Esophagus squamous epithelium (tissue), 5 donors: ENCODE measurements around the gene SDF4. TPM values are rescaled to one million over a fixed set of nuclear protein-coding genes. Genes with fewer than 3 reads are reported as not detected.

Source experiments
- DNase-seq: peaks from one replicate; lab custom pipeline; 2025; lab: John Stamatoyannopoulos, UW
- H3K27ac ChIP-seq, 4 donors: fragments of 200-600 bp; sonication (generic); one replicate each; pipeline ENCODE4 v1.5.1; 2016 to 2019; ENCODE audit warnings: mild to moderate bottlenecking in 1 of 4
- H3K27me3 ChIP-seq, 4 donors: fragments of 200-600 bp; sonication (generic); 1 replicate in 3 of 4; 2 replicates in 1 of 4; pipeline versions ENCODE4 v1.5.1 to v1.6.0; 2017 to 2021; ENCODE audit warnings: antibody characterized with exemption in 1 of 4
- H3K36me3 ChIP-seq, 3 donors: fragments of 200-600 bp; sonication (generic); one replicate each; pipeline ENCODE4 v1.5.1; 2016 to 2019
- H3K4me1 ChIP-seq, 3 donors: fragments of 200-600 bp; sonication (generic); one replicate each; pipeline ENCODE4 v1.5.1; 2017 to 2019
- H3K4me3 ChIP-seq, 4 donors: fragments of 200-600 bp; sonication (generic); 1 replicate in 3 of 4; 2 replicates in 1 of 4; pipeline ENCODE4 v1.5.1; 2016 to 2019; ENCODE audit warnings: mild to moderate bottlenecking in 2 of 4, moderate library complexity in 1 of 4
- H3K9me3 ChIP-seq, 3 donors: fragments of 200-600 bp; sonication (generic); one replicate each; pipeline ENCODE4 v1.5.1; 2016 to 2019
- POLR2A ChIP-seq, 4 donors: fragments of 450-650 bp; IDR thresholded peaks; one replicate each; pipeline ENCODE4 v1.6.1; 2017; ENCODE audit warnings: antibody characterized with exemption in 4 of 4, mild to moderate bottlenecking in 4 of 4, moderate library complexity in 3 of 4
- WGBS, 2 donors: methylation state at CpG; one replicate each; pipeline ENCODE4 v1.1.5; 2018; 5-methylcytosine and 5-hydroxymethylcytosine counted together
- intact Hi-C: fragments of 100-400 bp; cut with DNase I; formaldehyde crosslinking; loops from one replicate; pipeline ENCODE4 v1.15.0; 2022
- total RNA-seq, 4 donors: library from RNA; depleted of rRNA; stranded (reverse); fragments of >200 nt; gene quantifications; one replicate each; pipeline ENCODE4 v1.1.0, GENCODE V29; 2016
- TF ChIP-seq, protein P1 (sequence below), 6 experiments: fragments of 450-650 bp in 4 of 6; fragments of 200-600 bp in 2 of 6; sonication (generic) in 2 of 6; IDR thresholded peaks; one replicate each; pipeline ENCODE4 v1.5.1; 2016 to 2019; ENCODE audit warnings: antibody characterized with exemption in 6 of 6, mild to moderate bottlenecking in 4 of 6, moderate library complexity in 4 of 6
- donor health status: DM: yes; HTN: yes; CAD: no.

Gene SDF4
- total RNA-seq, 4 donors from 2014 or later = 65.0 to 75.4 (median 67.6) TPM

DNA sequence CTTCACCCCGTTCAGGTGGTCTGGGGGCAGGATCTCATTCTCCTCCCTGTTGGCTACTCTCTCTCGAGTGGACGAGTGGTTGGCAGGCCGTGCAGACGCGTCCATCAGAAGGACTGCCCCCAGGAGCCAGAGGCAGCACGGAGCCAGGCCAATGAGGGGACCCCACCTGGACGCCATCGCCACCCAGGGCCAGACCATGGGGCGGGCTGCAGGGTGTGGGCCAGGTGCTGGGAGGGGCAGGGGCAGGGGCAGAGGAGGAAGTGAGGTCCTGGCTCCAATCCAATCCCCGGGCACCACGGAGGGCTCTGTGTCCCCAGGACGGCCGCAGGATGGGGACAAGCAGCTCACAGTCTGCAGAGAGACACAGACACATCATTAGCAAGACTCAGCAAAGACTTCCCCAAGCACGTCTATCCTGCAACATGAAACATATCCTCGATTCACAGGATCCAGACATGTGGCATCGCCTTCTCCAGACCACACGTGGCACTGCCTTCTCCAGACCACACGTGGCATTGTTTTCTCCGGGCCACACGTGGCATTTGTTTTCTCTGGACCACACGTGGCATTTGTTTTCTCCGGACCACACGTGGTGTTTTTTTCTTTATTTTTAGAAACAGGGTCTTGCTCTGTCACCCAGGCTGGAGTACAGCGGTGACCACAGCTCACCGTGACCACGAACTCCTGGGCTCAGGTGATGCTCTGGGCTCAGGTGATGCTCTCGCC, 3.0 kb downstream of the SDF4 start:
- DNase-seq = no peak
- H3K4me3 ChIP-seq = no peak overlapping the region
- no peaks in the 10 kb centered on the region for H3K9me3 ChIP-seq
- TF ChIP-seq, protein P1, sequence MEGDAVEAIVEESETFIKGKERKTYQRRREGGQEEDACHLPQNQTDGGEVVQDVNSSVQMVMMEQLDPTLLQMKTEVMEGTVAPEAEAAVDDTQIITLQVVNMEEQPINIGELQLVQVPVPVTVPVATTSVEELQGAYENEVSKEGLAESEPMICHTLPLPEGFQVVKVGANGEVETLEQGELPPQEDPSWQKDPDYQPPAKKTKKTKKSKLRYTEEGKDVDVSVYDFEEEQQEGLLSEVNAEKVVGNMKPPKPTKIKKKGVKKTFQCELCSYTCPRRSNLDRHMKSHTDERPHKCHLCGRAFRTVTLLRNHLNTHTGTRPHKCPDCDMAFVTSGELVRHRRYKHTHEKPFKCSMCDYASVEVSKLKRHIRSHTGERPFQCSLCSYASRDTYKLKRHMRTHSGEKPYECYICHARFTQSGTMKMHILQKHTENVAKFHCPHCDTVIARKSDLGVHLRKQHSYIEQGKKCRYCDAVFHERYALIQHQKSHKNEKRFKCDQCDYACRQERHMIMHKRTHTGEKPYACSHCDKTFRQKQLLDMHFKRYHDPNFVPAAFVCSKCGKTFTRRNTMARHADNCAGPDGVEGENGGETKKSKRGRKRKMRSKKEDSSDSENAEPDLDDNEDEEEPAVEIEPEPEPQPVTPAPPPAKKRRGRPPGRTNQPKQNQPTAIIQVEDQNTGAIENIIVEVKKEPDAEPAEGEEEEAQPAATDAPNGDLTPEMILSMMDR (IDR thresholded peaks at IDR 0.05) = no peak
- no peak for TF ChIP-seq POLR2A (IDR thresholded peaks at IDR 0.05)
- WGBS, 2 donors = 81 to 89% methylated on average over 22 of the region's 28 CpGs
- H3K27me3 ChIP-seq = no peaks in the 10 kb centered on the region
- intact Hi-C loops = no loop called here
- peaks cover 18 to 59% (median 28%) of the 10 kb centered on the region in 3 donors for H3K36me3 ChIP-seq
- H3K27ac ChIP-seq = no peak overlapping the region
- peaks cover 24 to 64% (median 25%) of the 10 kb centered on the region in 3 donors for H3K4me1 ChIP-seq

DNA sequence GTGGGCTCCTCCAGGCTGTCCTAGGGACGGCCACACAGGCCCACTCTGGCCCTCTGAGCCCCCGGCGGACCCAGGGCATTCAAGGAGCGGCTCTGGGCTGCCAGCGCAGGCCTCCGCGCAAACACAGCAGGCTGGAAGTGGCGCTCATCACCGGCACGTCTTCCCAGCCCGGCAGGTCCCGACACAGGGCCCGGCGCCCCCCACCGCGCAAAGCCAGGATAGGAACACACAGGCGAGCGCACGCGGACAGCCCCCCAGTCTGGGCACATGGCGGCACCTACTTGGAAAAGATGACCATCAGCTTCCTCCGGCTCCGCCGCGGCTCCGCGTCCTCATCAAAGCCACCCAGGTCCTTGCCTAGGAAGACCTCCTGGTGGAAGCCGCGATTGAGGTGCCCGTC, 3.6 kb downstream of the SDF4 start:
- peaks cover 24 to 59% (median 24%) of the 10 kb centered on the region in 3 donors for H3K4me1 ChIP-seq
- H3K4me3 ChIP-seq = no peak overlapping the region
- peaks cover 24 to 64% (median 33%) of the 10 kb centered on the region in 3 donors for H3K36me3 ChIP-seq
- no peaks in the 10 kb centered on the region for H3K27me3 ChIP-seq
- no peak for DNase-seq
- intact Hi-C loops = no loop called here
- 99% methylated on average over 9 of the region's 30 CpGs; no CpG with 5 or more reads in 1 of the 2 donors for WGBS, 2 donors
- no peaks in the 10 kb centered on the region for H3K9me3 ChIP-seq
- TF ChIP-seq, protein P1 (IDR thresholded peaks at IDR 0.05) = no peak
- TF ChIP-seq POLR2A (IDR thresholded peaks at IDR 0.05) = no peak
- no peak overlapping the region for H3K27ac ChIP-seq

DNA sequence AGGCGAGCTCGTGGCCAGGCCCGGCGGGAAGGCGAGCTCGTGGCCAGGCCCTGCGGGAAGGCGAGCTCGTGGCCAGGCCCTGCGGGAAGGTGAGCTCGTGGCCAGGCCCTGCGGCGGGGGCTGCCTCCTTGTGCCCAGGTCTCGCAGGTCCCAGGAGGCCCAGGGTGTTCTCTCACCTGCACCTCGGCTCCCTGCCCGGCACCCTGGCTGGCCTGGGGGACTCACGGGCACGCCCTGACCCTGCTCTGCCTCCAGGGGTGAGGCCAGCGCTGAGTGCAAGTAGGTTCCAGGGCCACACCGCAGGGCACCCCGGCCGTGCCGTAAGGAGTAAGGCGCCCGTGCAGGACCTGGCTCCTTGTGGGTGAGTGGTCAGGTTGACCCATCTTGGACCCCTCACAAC, 4.4 kb downstream of the SDF4 start:
- no peak overlapping the region for H3K4me3 ChIP-seq
- intact Hi-C loops = no loop called here

DNA sequence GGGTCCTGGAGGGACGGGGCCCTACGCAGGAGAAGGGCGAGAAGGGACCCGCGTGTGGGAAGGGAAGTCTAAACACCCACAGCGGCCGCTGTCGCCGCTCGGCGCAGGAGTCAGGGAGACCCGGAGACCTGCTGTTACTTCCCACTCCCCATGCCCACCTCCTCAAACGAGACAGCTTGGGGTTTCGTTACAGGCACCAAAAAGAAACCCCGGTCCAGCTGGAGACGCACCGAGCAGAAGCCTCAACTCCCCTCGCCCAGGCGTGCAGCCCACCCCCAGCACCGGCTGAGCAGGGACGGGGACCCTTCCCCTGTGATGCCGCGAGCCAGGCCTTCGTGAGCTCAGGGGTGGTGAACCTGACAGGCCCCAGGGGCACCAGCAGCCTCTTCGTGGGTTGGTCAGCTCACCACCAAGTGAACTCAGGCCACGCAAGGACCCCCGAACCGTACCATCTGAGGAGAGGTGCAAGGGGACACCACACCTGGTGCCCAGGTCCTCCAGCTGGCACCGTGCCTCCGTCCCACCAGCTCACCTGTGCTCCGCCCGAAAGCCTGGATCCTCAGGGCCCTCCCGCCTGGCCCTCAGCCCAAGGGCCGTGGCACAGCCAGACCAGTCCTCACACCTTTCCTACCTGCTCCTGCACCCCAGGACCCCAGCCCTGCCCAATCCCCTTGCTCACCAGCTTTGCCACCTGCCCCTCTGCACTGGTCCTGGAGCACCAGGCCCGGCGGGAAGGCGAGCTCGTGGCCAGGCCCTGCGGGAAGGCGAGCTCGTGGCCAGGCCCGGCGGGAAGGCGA, 5.0 kb downstream of the SDF4 start:
- H3K27ac ChIP-seq = no peak overlapping the region
- no peak overlapping the region for H3K4me3 ChIP-seq
- TF ChIP-seq, protein P1 (IDR thresholded peaks at IDR 0.05) = no peak
- no peak for TF ChIP-seq POLR2A (IDR thresholded peaks at IDR 0.05)
- DNase-seq = no peak
- no peaks in the 10 kb centered on the region for H3K9me3 ChIP-seq
- 85 to 93% methylated on average over 8 to 11 of the region's 44 CpGs for WGBS, 2 donors
- no peaks in the 10 kb centered on the region for H3K27me3 ChIP-seq
- H3K4me1 ChIP-seq = peaks cover 16 to 56% (median 20%) of the 10 kb centered on the region in 3 donors
- intact Hi-C loops = no loop called here
- peaks cover 38 to 78% (median 47%) of the 10 kb centered on the region in 3 donors for H3K36me3 ChIP-seq

More for the DNA sequence above, 4.4 kb downstream of the SDF4 start:
- no peak overlapping the region for H3K27ac ChIP-seq
- WGBS, 2 donors = no CpG with 5 or more reads among the region's 25 CpGs
- TF ChIP-seq, protein P1 (IDR thresholded peaks at IDR 0.05) = no peak
- TF ChIP-seq POLR2A (IDR thresholded peaks at IDR 0.05) = no peak
- no peaks in the 10 kb centered on the region for H3K27me3 ChIP-seq
- peaks cover 32 to 72% (median 40%) of the 10 kb centered on the region in 3 donors for H3K36me3 ChIP-seq
- no peaks in the 10 kb centered on the region for H3K9me3 ChIP-seq
- no peak for DNase-seq
- peaks cover 16 to 51% (median 20%) of the 10 kb centered on the region in 3 donors for H3K4me1 ChIP-seq

DNA sequence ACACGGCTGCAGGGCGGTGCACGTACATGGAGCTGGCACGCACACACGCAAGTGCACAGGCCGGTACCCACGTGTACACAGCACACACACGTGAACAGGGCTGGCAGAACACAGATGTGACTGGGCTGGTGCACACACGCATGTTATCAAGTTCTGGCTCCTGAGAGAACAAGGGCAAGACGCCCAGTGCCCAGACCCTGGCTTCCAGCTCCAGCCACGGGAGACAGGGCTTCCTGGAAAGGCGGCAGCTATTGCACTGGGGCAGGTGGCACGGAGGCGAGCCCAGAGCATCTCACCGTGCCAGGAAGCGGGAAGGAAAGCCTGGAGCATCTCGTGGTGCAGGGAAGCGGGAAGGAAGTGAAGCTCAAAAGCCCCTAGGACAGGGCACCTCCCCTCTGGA, 5.9 kb downstream of the SDF4 start:
- H3K27ac ChIP-seq = no peak overlapping the region
- DNase-seq = no peak
- intact Hi-C loops = no loop called here
- 79 to 85% methylated on average over 16 to 18 of the region's 18 CpGs for WGBS, 2 donors
- H3K4me3 ChIP-seq = no peak overlapping the region
- peaks cover 38 to 86% (median 48%) of the 10 kb centered on the region in 3 donors for H3K36me3 ChIP-seq
- no peak for TF ChIP-seq POLR2A (IDR thresholded peaks at IDR 0.05)
- TF ChIP-seq, protein P1 (IDR thresholded peaks at IDR 0.05) = no peak
- no peaks in the 10 kb centered on the region for H3K27me3 ChIP-seq
- peaks cover 15 to 54% (median 19%) of the 10 kb centered on the region in 3 donors for H3K4me1 ChIP-seq
- H3K9me3 ChIP-seq = no peaks in the 10 kb centered on the region
